ENCODE measurements around the gene ATP10B. TPM values are rescaled to one million over a fixed set of nuclear protein-coding genes. Genes with fewer than 3 reads are reported as not detected.

ATP10B gene
- total RNA-seq, 2 donors from 2014 or later: 0.47 TPM; not detected in 1

DNA sequence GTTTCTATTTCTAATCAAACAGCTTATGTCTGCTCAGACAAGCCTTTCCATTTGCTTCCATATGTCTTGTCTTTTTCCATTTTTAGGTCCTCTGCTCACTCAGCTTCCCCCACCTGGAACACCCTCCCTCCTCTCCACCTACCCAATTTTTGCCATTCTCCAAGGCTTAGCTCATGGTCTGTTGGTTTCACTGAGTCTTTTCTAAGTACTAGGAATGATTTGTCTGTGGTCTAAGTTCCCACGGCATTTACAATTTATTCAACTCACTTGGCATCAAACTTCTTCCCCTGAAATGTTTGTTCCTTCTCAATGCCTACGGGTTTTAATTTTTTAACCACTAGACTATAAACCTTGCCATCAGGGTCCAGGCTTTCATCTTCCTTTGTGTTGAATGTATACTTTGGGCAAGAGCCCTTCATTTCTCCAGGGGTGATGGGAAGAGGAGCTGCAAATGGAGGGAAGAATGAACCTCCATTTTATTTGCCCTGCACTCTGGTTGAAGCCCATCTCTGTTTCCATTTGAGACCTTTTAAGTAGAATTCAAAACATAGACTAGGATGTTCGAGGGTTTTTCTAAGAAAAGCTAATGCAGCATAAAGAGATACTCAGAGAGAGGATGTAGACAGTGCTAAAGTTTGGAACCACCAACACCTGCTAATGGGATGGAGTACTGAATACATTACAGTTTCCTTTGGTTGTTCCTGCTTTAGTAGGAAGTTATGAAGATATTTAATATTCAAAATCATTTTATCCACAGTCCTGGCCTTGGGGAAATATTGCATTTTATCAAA is 326.3 kb downstream of the ATP10B start:
- no peaks in the 10 kb centered on the region for H3K4me1 ChIP-seq
- H3K9me3 ChIP-seq: no peaks in the 10 kb centered on the region
- TF ChIP-seq, protein P1, sequence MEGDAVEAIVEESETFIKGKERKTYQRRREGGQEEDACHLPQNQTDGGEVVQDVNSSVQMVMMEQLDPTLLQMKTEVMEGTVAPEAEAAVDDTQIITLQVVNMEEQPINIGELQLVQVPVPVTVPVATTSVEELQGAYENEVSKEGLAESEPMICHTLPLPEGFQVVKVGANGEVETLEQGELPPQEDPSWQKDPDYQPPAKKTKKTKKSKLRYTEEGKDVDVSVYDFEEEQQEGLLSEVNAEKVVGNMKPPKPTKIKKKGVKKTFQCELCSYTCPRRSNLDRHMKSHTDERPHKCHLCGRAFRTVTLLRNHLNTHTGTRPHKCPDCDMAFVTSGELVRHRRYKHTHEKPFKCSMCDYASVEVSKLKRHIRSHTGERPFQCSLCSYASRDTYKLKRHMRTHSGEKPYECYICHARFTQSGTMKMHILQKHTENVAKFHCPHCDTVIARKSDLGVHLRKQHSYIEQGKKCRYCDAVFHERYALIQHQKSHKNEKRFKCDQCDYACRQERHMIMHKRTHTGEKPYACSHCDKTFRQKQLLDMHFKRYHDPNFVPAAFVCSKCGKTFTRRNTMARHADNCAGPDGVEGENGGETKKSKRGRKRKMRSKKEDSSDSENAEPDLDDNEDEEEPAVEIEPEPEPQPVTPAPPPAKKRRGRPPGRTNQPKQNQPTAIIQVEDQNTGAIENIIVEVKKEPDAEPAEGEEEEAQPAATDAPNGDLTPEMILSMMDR (IDR thresholded peaks at IDR 0.05): no peak

DNA sequence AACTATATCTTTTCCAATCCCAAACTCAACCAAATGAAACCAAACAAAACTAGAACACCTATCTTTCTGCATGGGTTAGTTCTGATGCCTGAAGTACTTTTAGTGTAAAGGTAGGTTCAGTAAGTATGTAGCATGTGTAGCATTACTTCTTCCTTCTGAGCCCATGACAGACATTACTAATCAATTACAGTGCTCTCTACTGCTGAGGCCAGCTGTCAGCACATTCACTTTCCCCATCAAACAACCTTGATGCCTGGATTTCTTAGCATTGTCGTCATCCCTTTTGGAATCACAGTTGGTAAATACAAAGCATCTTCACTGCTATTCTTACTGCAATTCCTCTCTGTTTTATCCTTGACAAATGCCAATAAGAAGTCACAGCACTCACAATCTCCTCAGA is 327.2 kb downstream of the ATP10B start:
- no peak for DNase-seq (ENCODE audit: low spot score)
- Histone ChIP-seq H3K4me3 (no peak overlapping the region), H3K4me1 (no peaks in the 10 kb centered on the region), H3K9me3 (no peaks in the 10 kb centered on the region), H3K36me3 (no peaks in the 10 kb centered on the region), H3K27ac (no peak overlapping the region), H3K27me3 (no peaks in the 10 kb centered on the region)
- TF ChIP-seq, protein P1 (IDR thresholded peaks at IDR 0.05): no peak

More for the DNA sequence above, 326.3 kb downstream of the ATP10B start:
- Histone ChIP-seq H3K27ac (no peak overlapping the region), H3K36me3 (no peaks in the 10 kb centered on the region), H3K4me3 (no peak overlapping the region), H3K27me3 (no peaks in the 10 kb centered on the region)
- DNase-seq (ENCODE audit: low spot score): no peak

DNA sequence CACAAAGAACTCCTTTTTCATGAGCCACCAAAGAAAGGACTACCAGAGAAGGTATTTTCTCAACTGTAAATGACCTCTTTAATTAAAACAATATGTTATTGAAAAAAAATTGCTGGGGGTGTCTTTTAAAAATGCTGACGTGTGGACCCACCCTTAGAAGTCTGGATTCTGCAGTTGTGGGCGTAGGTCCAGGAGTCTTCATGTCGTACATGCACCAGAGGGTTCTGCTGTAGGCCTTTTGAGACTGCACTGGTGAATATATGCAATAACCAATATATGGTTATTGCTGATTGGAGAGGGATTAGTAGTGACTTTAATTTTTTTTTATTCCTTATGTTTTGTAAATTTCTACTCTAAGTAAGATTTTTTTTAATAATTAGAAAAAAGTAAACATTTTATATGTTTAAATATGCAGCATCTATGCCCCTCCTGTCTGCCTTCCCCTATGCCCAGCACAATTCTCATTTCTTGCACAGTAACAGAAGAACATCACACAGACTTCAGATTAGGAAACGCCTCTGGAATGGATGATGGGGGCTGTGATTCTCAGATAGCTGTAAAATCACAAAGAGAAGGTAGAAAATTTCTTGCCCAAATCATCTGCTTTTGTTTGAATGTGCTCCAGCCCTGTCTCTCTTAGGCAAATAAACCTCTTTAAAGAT is 328.4 kb downstream of the ATP10B start:
- DNase-seq (ENCODE audit: low spot score): no peak

DNA sequence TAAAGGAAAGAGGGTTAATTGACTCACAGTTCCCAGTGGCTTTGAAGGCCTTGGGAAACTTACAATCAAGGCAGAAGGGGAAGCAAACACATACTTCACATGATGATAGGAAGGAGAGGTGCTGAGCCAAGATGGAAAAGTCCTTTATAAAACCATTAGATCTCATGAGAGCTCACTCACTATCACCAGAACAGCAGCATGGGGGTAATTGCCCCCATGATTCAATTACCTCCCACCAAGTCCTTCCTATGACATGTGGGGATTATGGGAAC is 330.7 kb downstream of the ATP10B start:
- TF ChIP-seq, protein P1 (IDR thresholded peaks at IDR 0.05): no peak
- no peaks in the 10 kb centered on the region for H3K4me1 ChIP-seq
- no peaks in the 10 kb centered on the region for H3K36me3 ChIP-seq
- no peak overlapping the region for H3K27ac ChIP-seq
- no peaks in the 10 kb centered on the region for H3K27me3 ChIP-seq
- H3K9me3 ChIP-seq: no peaks in the 10 kb centered on the region
- DNase-seq (ENCODE audit: low spot score): no peak
- H3K4me3 ChIP-seq: no peak overlapping the region

More for the DNA sequence above, 328.4 kb downstream of the ATP10B start:
- no peak overlapping the region for H3K27ac ChIP-seq
- no peaks in the 10 kb centered on the region for H3K4me1 ChIP-seq
- H3K27me3 ChIP-seq: no peaks in the 10 kb centered on the region
- no peak overlapping the region for H3K4me3 ChIP-seq
- TF ChIP-seq, protein P1 (IDR thresholded peaks at IDR 0.05): no peak
- no peaks in the 10 kb centered on the region for H3K9me3 ChIP-seq
- no peaks in the 10 kb centered on the region for H3K36me3 ChIP-seq

DNA sequence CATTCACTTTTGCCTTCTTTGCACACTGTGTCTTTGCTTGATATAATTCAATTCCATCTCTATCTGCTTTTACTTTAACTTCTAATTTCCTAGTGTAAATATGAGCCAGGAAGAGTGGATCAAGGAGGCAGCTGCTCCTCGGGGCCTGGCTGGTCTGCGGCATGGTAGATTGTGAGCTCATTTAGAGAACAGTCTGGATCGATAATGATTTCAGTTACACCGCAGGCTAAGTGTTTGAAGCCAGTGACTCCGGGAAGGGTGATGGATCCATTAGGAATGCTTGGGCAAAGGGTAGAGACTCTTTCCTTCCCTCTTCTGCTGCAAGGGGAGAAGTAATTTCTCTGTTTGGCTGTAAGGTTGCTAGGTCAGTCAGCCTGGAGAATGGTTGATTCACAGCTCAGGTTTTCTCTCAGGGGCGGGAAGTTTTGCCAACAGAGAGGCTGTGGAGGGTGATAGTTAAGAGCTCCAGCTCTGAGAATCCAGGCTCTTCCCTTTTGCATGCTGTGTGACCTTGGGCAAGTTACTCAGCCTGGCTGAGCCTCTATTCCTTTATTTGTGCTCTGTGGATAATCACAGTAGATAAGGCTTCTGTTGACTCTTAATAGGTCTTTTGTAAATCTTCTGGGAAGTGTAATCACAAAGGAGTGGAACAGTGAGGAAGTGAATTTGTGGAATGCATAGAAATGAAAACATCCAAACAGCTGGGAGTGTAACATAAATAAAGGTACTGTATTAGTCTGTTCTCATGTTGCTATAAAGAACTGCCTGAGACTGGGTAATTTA is 331.2 kb downstream of the ATP10B start:
- H3K27me3 ChIP-seq: no peaks in the 10 kb centered on the region
- no peak for DNase-seq (ENCODE audit: low spot score)
- H3K27ac ChIP-seq: no peak overlapping the region
- H3K9me3 ChIP-seq: no peaks in the 10 kb centered on the region
- no peaks in the 10 kb centered on the region for H3K4me1 ChIP-seq
- no peaks in the 10 kb centered on the region for H3K36me3 ChIP-seq
- H3K4me3 ChIP-seq: no peak overlapping the region
- TF ChIP-seq, protein P1 (IDR thresholded peaks at IDR 0.05): no peak
